Activated effector memory CD4-positive, alpha-beta T cell treated with Interleukin-2 at 50 U/mL for 16 hours (primary cell): ENCODE measurements around the gene LRRC43.

ENCODE experiments used
- DNase-seq: peaks from one replicate; pipeline ENCODE4 v3.0.0-alpha.2; 2020

Gene LRRC43

DNA sequence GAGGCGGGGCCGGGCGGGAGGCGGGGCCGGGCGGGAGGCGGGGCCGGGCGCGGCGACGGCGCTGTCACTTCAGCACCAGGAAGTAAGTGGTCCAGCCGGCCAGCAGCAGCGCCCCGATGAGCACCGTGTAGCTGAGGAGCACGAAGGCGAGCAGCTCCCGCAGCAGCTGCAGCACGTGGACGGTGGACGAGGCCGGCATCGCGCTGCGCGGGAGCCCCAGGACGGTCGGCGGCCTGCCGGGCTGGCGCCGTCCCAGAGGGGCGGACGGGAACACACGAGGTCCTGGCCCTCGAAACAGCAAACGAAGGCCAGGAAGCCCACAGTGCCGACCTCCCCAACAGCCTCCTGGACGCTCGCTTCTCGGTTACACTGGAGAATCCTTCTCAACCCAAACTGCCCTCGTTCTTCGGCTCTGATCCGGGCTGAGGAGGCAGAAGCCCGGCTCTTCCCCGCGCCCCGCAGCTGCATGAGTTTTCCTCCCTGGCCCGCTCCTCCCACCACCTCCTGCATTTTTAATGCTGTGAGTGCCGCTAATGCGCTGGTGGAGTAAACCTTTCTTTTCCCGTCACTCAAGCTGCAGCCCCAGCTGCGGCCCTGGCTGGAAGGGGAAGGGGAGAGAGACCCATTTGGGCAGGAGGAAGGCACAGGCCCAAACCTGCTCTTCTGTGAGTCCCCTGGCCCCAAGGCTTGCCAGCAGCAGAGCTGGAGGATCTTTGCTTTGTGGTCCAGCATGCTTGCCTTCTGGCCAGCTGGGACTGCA, 43.6 kb downstream of the LRRC43 start:
- no peak for DNase-seq

DNA sequence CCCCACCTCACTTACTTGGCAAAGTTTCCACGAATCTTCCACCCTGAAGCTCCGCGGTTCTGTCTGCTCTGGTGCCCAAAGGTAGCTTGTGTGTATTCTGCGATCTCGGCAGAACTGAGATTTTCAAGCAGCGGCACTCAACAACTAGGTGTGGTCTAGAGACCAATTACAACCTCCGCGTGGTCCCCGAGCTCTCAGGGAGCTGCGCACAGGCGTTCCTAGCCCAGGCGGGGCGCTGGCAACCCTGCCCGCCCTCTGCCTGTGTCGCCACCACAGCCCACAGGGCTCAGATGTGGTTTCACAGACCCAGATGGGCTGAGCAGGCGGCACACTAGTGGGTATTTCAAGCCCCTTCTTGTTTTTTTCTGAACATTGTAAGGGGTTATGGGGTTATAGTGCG, 44.4 kb downstream of the LRRC43 start:
- DNase-seq, result peak; percentile 22

DNA sequence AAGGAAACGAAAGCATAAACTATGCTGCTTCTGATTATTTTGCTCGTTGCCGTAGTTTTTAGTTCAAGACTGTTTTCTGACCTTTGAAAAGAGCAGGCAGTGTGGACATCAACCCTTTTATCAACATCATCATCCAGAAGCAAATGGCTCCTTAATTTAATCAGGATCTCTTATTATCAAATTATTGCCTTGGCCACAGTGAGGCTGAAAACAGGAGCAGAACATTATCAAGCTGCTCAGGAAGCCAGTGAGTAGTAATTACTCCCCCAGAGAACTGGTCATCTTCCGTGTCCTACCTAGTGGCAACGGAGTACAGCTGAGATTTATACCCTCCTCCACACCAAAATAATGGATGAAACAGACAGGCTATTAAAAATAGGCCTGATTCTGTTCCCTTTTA, 45.2 kb downstream of the LRRC43 start:
- DNase-seq, result no peak

DNA sequence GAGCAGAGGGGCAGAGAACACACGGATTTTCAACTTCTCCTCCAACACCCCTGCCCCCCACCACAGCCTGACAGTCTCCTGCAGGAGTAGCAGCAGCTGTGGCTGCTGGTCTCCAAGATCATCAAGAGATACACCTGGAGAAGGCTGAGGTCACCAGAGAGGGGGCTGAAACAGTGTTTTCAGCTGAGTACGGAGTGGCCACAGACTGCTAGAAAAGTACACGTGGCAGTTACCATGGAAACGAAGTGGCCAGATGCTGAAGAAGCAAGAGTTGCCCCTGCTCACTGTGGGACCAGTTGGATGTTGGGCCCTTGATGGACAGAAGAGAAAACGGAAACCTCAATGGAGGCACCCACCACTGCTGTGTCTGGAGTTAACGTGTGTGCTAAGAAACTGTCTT, 47.9 kb downstream of the LRRC43 start:
- DNase-seq, result no peak

DNA sequence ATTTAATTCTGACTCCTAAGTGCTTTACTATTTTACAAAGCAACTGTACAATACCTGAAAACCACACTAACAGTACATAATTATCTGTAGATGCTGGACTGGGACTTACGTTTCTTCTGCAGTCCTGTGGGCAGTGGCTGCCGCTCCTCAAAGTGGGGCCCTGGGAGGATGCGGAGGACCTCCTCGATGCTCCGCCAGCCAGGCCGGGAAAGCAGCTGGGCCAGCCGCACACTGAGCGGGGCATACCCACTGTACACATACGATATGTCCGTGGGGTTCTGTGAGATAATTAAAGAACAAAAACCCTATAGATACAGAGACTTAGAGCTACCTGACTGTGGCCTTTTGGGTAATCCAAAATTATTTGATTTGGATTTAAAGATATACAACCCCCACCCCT, 49.8 kb downstream of the LRRC43 start:
- no peak for DNase-seq

DNA sequence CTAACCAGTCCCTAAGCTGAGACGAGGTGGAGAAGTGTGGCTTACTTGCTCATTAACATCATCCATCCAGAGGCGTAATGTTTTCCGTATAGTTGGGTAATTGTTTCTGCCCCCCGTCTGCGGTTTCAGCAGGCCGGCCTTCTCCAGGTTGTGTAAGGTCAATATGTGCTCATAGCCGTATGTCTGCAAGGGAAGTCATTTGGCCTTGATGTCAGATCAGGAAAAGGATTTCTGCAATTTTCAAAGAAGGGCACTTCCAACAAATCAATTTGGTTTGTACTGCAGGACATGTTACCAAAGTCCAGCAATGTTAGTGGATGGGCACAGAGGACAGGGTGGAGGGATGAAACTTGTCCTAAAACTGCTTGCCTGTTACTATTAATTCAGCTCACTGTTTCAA, 52.8 kb downstream of the LRRC43 start:
- no peak for DNase-seq

DNA sequence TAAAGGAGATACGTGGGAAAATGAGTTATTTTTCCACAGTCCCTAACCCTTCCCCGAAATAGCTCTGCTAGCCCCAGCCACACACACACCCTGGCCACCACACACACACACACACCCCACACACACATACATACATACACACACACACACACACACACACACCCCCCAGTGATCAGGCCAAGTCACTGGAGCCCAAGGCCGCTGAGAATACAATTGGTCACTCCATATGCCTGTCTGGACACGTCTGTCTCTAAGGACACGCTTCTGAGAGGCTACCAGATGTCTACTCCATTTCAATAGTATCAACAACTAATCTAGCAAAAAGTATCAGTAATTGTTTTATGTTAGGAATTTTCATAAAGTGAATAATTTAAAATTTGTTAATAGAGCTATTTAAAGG, 55.9 kb downstream of the LRRC43 start:
- DNase-seq, result no peak

DNA sequence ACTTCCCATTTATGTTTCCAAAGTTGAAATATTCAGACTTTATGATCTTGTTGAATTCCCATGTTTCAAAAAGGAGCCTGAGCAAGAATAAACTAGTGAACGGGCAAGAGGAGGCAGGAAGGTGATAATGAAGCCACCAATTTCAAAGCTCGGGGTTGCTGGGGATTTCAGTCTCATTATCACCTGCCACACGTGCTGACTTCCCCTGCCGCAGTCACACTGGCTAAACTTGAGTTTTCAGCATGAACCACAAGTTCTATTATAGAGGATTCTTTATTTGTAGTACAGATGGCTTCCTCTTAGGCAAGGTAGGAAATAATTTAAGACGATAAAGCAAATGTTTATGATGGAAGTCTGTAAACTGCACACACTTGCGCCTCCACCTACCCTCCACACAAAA, 61.0 kb downstream of the LRRC43 start:
- peak; percentile 3 for DNase-seq

DNA sequence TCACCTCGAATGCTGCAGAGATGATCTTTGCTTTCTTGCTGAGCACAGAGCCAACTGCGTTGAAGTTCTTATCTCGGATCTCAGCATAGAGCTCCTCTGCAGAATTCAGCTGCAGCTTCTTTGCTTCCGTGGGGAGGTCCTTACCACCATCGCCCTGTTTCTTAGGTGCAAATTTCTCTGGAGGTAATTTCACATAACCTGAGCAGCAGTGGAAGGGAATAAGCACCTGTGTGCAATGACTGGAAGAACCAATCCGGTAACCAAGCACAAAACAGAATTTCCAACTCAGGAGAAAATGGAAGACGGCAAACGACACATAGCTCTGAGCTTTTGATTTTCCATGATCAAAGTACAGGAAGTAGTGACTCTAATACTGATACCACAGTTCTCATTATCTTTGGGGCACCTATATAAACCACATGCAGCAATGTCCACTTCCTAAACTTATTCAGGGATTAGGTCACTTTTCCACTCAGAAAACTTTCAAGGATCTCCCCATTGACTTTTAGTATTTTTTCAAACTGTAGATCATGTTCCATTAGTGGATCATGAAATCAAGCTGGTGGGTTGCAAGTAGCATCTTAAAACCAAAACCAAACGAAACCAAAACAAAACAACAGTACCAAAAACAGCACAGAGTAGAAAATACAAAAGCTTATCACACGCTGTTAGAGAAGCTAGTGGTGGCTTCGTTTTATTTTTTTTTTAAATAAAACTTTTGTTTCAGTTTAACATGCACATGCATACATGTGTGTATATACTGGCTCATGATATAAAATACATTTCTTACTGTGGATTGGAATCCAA, 61.8 kb downstream of the LRRC43 start:
- peak; percentile 26 for DNase-seq

DNA sequence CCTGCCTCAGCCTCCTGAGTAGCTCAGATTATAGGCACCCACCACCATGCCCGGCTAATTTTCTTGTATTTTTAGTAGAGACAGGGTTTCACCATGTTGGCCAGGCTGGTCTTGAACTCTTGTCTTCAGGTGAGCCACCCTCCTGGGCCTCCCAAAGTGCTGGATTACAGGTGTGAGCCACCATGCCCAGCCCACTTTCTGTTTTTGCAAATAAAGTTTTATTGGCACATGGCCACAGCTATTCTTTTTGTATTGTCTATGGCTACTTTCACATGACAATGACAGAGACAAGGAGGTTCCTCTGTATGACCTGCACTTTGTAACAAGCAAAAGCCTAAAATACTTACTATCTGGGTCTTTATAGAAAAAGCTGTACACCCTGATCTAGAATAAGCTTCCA, 62.6 kb downstream of the LRRC43 start:
- no peak for DNase-seq

DNA sequence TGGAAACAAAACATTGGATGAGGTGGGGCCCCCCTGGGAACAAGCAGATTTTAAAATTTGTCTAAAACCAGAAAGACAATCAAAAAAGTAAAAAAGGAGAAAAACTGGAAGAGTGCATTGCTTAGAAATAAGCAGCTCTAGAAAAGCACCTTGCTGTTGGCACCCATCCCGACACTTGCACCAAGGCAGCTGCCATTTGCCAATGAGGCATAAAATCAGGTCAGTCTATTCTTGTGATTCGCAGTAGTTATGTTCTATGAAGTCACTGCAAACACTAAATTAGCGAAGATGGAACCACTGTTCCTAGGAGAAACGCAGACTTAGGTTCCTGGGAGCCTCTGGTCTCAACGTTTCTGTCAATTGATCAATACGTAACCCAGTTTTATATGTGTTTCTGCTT, 67.1 kb downstream of the LRRC43 start:
- DNase-seq, result no peak

DNA sequence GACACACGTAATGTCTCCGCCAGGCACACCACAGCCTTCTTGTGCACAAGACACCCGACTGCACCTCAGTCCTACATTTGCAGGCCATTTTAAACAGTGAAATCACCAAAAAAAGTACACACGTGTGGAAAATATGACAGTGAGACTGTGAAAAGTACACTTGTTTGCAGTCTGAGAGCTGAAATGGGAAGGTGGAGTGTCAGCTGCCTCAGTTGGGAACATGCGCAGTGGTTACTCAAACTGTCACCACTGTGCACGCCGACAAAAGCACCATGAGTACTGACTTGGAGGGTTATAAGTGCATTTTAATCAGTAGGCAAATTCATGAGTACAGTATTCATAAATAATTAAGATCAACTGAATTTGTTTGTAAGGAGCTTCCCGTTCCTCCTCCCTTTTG, 67.6 kb downstream of the LRRC43 start:
- DNase-seq, result no peak
